IPS DF 6.9 (cell line): Measurements from ENCODE around the gene TBC1D13.
"Not testable (repeated sequence)": the region's sequence is repeated elsewhere in the genome, so short reads cannot be mapped to it uniquely, and the experiment has no call there.

ENCODE experiments used
- DNase-seq: peaks from one replicate; pipeline ENCODE4 v3.0.0-alpha.2; 2013; ENCODE audit warnings: low read depth, low spot score
- H3K27ac ChIP-seq: one replicate; pipeline ENCODE4 v1.5.1; 2013; ENCODE audit warnings: low read length, control low read depth
- H3K27me3 ChIP-seq: 2 replicates; pipeline ENCODE4 v1.6.1; 2013; ENCODE audit warnings: mild to moderate bottlenecking, low read length; ENCODE audit not compliant: control insufficient read depth, insufficient read depth
- H3K36me3 ChIP-seq: 2 replicates; pipeline ENCODE4 v1.6.1; 2013; ENCODE audit warnings: low read length; ENCODE audit not compliant: control insufficient read depth, insufficient read depth
- H3K4me1 ChIP-seq: 2 replicates; pipeline ENCODE4 v1.6.1; 2013; ENCODE audit warnings: low read length; ENCODE audit not compliant: control insufficient read depth, insufficient read depth
- H3K4me3 ChIP-seq: 2 replicates; pipeline ENCODE4 v1.5.1; 2013; ENCODE audit warnings: mild to moderate bottlenecking, low read length
- H3K9me3 ChIP-seq: 2 replicates; pipeline ENCODE4 v1.6.1; 2013; ENCODE audit warnings: low read length, inconsistent platforms; ENCODE audit not compliant: control insufficient read depth, insufficient read depth
- WGBS: extraction: QIAGEN DNeasy Blood & Tissue Kit; methylation state at CpG from one replicate; pipeline ENCODE4 v1.1.7; 2013; ENCODE audit warnings: mixed read lengths, missing lambda C conversion rate; ENCODE audit not compliant: insufficient read length, insufficient coverage; 5-methylcytosine and 5-hydroxymethylcytosine counted together

Gene TBC1D13

DNA sequence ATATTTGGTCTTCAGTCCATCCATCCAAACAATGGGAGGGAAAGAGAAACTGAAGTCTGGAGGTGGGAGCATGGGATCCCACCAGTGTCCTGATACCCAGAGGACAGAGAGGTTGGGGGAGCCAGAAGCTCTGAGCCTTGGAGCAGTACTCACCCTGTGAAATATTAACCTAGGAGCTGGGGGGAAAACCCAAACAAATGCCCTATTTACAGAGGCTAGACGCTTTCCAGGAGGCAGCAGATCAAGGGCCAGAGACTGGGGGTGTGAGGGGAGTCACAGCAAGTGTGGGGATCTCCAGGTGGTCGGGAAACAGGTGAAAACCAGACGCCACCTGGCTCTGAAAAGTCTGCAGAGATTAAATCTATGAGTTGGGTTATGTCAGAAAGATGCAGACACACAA is 21.6 kb upstream of the TBC1D13 start:
- H3K36me3 ChIP-seq, result no peaks in the 10 kb centered on the region
- no peaks in the 10 kb centered on the region for H3K27me3 ChIP-seq
- no CpG with 5 or more reads among the region's 3 CpGs for WGBS

GRCh38 chr9:128768606-128769005 is 18.4 kb upstream of the TBC1D13 start:
- Histone ChIP-seq H3K27me3 (no peaks in the 10 kb centered on the region), H3K4me3 (no peak overlapping the region), H3K4me1 (no peaks in the 10 kb centered on the region; the same call in 1 of the 2 replicates), H3K9me3 (no peaks in the 10 kb centered on the region), H3K36me3 (no peaks in the 10 kb centered on the region), H3K27ac (no peak overlapping the region)
- DNase-seq, result no peak
- no CpG with 5 or more reads among the region's 6 CpGs for WGBS

More for the DNA sequence above, 21.6 kb upstream of the TBC1D13 start:
- Histone ChIP-seq H3K4me3 (no peak overlapping the region), H3K27ac (no peak overlapping the region), H3K4me1 (no peaks in the 10 kb centered on the region; the same call in 1 of the 2 replicates), H3K9me3 (no peaks in the 10 kb centered on the region)
- DNase-seq, result no peak

DNA sequence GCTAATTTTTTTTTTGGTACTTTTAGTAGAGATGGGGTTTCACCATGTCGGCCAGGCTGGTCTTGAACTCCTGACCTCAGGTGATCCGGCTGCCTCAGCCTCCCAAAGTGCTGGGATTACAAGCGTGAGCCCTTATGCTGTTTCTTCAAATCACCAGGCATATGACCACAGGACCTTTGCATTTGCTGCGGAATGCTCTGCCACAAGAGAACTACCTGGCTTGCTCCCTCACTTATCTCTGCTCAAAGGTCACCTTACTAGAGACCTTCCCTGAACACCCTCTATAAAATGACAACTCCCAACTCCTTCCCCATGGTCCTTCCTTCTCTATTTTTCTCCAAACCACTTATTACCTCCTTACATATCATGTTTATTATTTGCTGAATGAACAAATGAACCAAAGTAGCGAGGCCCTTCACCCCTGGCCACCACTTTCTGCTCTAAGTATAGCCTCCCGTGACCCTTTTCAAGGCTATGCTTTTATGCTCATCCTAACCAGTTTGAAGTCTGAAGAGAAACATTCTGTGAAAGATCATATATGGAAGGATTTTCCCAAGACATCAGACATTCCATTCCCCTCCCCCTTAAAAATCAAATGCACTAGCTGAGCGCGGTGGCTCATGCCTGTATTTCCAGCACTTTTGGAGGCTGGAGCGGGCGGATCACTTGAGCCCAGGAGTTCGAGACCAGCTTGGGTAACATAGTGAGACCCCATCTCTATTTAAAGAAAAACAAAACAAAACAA is 16.6 kb upstream of the TBC1D13 start:
- no peak for DNase-seq
- Histone ChIP-seq H3K9me3 (no peaks in the 10 kb centered on the region), H3K36me3 (no peaks in the 10 kb centered on the region), H3K4me1 (no peaks in the 10 kb centered on the region), H3K4me3 (peak overlapping the region; percentile 45; the same call in 1 of the 2 replicates), H3K27me3 (no peaks in the 10 kb centered on the region), H3K27ac (no peak overlapping the region)
- no CpG with 5 or more reads among the region's 11 CpGs for WGBS

- Histone ChIP-seq H3K36me3 (no peaks in the 10 kb centered on the region), H3K4me1 (no peaks in the 10 kb centered on the region), H3K9me3 (no peaks in the 10 kb centered on the region), H3K27me3 (no peaks in the 10 kb centered on the region), H3K4me3 (peak overlapping the region; percentile 45; the same call in 1 of the 2 replicates), H3K27ac (no peak overlapping the region)
- WGBS, result no CpG with 5 or more reads among the region's 28 CpGs
- DNase-seq, result no peak
Measured at GRCh38 chr9:128771094-128771721, 15.8 kb upstream of the TBC1D13 start.

DNA sequence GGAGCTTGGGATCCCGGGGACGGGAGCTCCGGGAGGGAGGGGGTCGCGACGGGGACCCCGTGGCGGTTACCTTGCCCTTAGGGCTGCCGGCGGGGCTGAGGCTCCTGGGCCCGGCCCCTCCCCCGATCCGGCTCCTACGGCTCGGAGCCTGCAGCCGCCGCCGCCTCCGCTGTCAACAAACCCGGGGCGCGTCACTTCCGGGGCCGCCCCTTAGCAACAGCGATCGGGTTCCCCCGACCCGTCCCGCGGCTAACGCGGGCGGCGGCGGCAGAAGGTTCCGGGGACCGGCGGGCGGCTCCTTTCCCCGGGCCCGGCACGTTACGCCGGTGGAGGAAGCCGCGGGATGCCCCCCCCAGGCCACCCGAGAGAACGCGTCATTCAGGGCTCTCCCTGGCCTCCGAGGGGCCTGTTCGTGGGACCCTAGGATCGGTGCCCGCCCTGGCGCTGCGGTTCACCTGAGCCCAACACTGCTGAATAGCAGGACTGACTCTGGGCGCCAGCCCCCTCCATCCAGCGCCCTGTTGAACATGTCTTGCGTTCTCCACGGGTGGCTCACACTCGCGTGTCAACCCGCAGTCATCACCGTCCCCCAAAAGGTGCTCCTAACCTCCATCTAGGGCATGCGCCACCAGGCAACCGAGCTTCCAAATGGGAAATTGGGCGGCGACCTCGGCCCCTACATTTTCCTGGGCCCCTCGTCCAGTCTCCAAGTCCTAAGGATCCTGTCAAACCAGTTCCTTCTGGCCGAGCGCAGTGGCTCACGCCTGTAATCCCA is 15.1 kb upstream of the TBC1D13 start, which contains the start of gene ZER1:
ZER1 (minus strand) TSS at position 183 of the 775 bp plus-strand sequence. CDS start 16,362 bp downstream, outside the sequence.
- Histone ChIP-seq H3K4me1 (no peaks in the 10 kb centered on the region), H3K36me3 (no peaks in the 10 kb centered on the region), H3K27ac (no peak within 1 kb of the TSS), H3K4me3 (peak within 1 kb of the TSS; percentile 45; the same call in 1 of the 2 replicates), H3K27me3 (no peaks in the 10 kb centered on the region), H3K9me3 (no peaks in the 10 kb centered on the region)
- WGBS, result no CpG with 5 or more reads among the region's 72 CpGs
- peak; percentile 54 for DNase-seq

GRCh38 chr9:128773049-128773448 is 14.0 kb upstream of the TBC1D13 start:
- H3K27me3 ChIP-seq, result no peaks in the 10 kb centered on the region
- H3K4me3 ChIP-seq, result no peak overlapping the region
- no peaks in the 10 kb centered on the region for H3K36me3 ChIP-seq
- WGBS, result no CpG with 5 or more reads among the region's 5 CpGs
- H3K9me3 ChIP-seq, result no peaks in the 10 kb centered on the region
- no peaks in the 10 kb centered on the region for H3K4me1 ChIP-seq
- H3K27ac ChIP-seq, result no peak overlapping the region
- no peak for DNase-seq

GRCh38 chr9:128774804-128775203 is 12.2 kb upstream of the TBC1D13 start:
- DNase-seq, result no peak
- H3K9me3 ChIP-seq, result no peaks in the 10 kb centered on the region; the same call in 1 of the 2 replicates
- no peaks in the 10 kb centered on the region for H3K27me3 ChIP-seq
- H3K27ac ChIP-seq, result no peak overlapping the region
- no peaks in the 10 kb centered on the region for H3K36me3 ChIP-seq
- no peak overlapping the region for H3K4me3 ChIP-seq
- H3K4me1 ChIP-seq, result no peaks in the 10 kb centered on the region
- no CpG with 5 or more reads among the region's 1 CpG for WGBS

DNA sequence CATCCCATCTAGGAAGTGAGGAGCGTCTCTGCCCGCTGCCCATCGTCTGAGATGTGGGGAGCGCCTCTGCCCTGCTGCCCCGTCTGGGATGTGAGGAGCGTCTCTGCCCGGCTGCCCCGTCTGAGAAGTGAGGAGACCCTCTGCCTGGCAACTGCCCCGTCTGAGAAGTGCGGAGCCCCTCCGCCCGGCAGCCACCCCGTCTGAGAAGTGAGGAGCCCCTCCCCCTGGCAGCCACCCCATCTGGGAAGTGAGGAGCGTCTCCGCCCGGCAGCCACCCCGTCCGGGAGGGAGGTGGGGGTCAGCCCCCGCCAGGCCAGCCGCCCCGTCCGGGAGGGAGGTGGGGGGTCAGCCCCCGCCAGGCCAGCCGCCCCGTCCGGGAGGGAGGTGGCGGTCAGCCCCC is 7.0 kb upstream of the TBC1D13 start:
- not testable (repeated sequence) for H3K36me3 ChIP-seq, H3K4me1 ChIP-seq, H3K27me3 ChIP-seq, H3K9me3 ChIP-seq, H3K4me3 ChIP-seq, DNase-seq, H3K27ac ChIP-seq
- no CpG with 5 or more reads among the region's 27 CpGs for WGBS

GRCh38 chr9:128781187-128782070 is 5.6 kb upstream of the TBC1D13 start:
- Histone ChIP-seq H3K4me1 (no peaks in the 10 kb centered on the region), H3K27ac (no peak overlapping the region), H3K4me3 (no peak overlapping the region), H3K9me3 (no peaks in the 10 kb centered on the region; the same call in 1 of the 2 replicates), H3K36me3 (no peaks in the 10 kb centered on the region), H3K27me3 (no peaks in the 10 kb centered on the region)
- DNase-seq, result no peak
- WGBS, result no CpG with 5 or more reads among the region's 7 CpGs
